HG03520 (cell line): ENCODE data around the gene SPSB3.
"Not testable (repeated sequence)": the region's sequence is repeated elsewhere in the genome, so short reads cannot be mapped to it uniquely, and the experiment has no call there.

Experiments used
- ATAC-seq: cut with Tn5 transposase; IDR thresholded peaks from one replicate; pipeline ENCODE4 v1.9.1; 2021; ENCODE audit warnings: mild to moderate bottlenecking, moderate library complexity; ENCODE audit not compliant: unreplicated experiment

Gene SPSB3

GRCh38 chr16:1744338-1744840 is 38.0 kb downstream of the SPSB3 start:
- no peak for ATAC-seq

GRCh38 chr16:1743376-1744337 is 38.7 kb downstream of the SPSB3 start:
- ATAC-seq: no peak

- ATAC-seq: no peak
Observed at GRCh38 chr16:1741553-1742165, 40.7 kb downstream of the SPSB3 start.

GRCh38 chr16:1740781-1741490 is 41.4 kb downstream of the SPSB3 start:
- ATAC-seq: no peak

- ATAC-seq: no peak
Observed at GRCh38 chr16:1740234-1740633, 42.1 kb downstream of the SPSB3 start.

- ATAC-seq: no peak
Observed at GRCh38 chr16:1734816-1735215, 47.6 kb downstream of the SPSB3 start.

- ATAC-seq: no peak
Observed at GRCh38 chr16:1734123-1734522, 48.2 kb downstream of the SPSB3 start.

GRCh38 chr16:1732551-1732987 is 49.8 kb downstream of the SPSB3 start:
- ATAC-seq: not testable (repeated sequence)

GRCh38 chr16:1732071-1732470 is 50.3 kb downstream of the SPSB3 start:
- ATAC-seq: no peak

- no peak for ATAC-seq
Observed at GRCh38 chr16:1731603-1732002, 50.8 kb downstream of the SPSB3 start.

- ATAC-seq: no peak
Observed at GRCh38 chr16:1731073-1731472, 51.3 kb downstream of the SPSB3 start.

- ATAC-seq: no peak
Observed at GRCh38 chr16:1729445-1729844, 52.9 kb downstream of the SPSB3 start.

GRCh38 chr16:1729026-1729425 is 53.3 kb downstream of the SPSB3 start:
- ATAC-seq: no peak

GRCh38 chr16:1727651-1728624 is 54.4 kb downstream of the SPSB3 start:
- no peak for ATAC-seq
